ENCODE measurements around the gene ACOT7.

ACOT7 gene

DNA sequence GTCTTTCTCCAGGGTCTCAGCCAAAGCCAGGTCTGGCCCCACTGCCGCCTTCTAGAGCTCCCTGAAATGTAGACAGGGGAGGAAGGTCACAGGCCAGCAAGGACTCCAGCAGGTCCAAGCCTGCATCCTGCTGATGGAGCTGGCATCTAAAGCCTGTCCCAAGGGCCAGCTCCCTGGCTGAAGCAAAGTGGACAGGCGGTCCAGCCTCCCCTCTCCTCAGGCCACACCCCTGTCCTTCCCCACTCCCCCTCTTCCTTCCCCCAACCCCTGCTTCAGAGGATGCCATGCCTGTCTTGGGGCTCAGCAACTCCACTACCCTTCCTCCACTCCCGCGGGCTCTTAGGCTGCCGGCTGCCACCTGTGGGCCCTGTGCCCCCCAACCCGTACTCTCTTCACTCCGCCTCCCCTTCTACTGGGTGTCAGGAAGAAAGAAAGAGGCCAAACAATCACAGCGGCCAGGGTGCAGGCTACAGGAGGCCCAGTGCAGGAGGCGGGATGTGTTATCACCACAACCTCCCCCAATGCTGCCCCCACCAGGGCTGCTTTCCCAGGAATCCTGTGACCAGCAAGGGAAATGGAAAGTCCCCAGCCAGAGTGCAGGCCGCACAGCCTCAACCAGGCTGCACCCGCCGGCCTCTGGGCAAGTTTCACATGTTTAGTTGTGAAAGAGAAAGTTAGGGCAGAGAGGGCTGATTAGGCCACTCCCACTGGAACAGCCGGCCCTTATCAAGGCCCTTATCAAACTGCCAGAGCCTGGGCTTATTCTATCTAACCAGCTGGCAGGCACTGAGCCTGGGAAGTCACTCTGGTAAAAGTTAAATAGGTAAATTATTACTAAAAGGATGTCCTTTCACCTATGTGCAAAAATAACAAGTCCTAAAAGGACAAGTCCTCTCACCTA lies 34.1 kb downstream of the ACOT7 start:
- peak; percentile 91 for DNase-seq

DNA sequence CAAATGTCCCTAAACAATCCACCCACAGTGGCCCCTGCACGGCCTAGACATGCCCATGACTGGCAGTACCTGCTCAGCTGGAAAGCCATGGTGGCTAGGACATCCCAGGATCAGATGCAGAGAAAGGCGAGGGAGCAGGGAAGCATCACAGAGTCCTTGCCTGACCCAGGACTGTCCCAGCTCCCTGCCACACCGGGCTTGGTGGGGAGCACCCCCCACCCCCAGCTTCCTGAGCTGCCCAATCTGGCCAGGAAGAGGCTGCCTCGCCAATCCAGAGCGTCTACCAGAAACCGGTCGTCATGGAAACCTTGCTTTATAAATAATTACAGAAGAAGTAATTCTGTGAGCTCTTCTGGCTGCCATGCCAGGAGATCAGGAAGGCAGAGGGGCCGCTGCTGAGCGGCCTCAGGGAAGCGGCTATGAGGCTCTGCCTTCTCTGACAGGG lies 34.8 kb downstream of the ACOT7 start:
- DNase-seq, result peak; percentile 60

DNA sequence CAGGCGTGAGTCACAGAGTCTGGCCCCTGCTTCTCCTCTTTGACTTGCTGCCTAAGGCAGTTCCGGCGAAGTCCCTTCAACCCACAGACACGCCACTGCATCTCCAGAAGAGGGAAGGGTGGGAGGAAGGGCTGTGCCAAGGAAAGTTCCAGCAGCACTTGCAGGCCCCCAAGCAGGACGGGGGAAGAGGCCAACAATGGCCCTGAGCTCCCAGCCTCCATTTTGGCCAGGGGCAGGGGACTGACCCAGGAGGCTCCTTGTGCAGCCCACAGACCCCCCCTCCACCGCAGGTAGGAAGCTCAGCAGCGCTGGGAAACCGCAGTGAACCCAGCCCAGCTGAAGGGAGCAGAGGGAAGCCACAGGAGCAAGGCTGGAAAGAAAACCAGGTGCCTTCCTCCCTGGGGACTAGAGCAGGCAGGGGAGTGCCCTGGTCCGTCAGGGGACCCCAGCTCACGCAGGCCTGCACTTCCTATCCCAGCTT lies 35.4 kb downstream of the ACOT7 start:
- DNase-seq, result peak; percentile 59

DNA sequence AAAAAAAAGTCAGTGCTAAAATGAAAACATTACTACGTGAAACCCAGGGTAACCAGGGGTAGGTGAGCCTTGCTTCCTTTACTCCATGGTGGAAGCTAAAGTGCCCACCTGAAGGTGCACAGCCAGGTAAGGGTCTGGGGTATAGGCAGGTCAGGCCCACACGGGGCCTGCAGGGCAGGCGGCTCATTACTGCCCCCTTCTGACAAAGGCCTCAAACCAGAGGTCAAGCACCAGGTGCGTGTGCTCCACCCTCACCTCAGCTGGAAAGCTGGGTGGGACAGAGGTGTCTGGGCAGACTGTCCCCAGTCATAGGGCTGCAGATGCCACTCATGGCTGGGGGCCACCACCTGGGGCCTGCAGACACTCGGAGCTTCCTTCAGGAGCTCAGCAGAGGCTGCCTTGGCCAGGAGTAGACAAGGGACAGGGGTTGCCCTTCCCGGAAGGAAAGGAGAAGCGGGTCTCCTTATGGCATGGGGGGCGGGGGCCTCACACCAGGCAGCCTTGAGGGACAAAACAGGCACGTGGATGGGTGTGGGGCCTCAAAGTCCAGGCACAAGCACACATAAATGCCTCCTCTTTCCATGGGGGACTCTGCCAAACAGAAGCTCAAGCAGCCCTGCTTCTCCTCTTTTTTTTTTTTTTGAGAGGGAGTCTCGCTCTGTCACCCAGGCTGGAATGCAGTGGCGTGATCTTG lies 36.2 kb downstream of the ACOT7 start:
- no peak for DNase-seq

DNA sequence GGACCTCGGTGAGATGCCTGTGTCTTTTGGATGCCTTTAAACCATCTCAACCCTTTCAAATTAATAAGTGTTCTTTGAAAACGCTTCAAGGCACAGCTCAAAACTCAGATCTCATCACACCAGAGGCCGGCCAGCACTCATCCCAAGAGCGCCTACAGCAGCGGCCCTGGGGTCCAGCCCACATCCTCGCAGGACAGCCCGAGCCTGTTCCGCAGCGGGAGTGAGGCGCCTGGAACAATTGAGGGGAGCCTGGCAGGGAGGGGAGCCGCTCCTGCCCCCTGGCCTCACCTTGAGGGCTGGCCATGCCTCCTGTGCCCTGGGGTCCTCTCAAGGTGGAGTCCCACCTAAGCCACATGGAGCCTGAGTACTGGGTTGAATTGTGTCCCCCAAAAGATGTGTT lies 37.9 kb downstream of the ACOT7 start:
- no peak for DNase-seq

DNA sequence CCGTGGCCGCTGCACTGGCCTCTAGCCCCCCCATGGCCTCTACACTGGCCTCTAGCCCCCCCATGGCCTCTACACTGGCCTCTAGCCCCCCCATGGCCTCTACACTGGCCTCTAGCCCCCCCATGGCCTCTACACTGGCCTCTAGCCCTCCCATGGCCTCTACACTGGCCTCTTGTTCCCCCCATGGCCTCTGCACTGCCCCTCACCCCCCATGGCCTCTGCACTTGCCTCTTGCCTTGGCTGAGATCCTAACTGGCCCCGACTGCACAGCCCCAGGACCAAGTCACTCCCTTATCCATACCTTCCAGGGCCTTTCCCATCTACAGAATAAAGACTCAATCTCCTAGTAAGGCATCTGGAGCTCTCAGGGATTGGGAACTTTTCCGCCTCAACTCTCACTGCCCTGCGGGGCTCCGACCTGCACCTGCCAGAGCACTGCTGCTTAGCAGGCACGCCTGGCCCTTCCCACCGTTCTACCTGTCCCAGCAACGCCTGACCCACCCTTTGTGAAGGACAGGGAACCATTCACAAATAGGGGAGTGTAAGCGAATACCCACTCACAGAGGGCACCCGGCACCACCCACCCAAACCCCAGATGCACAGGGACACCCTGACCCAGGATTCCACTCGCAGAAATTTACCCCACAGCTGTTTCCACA lies 38.8 kb downstream of the ACOT7 start:
- no peak for DNase-seq

DNA sequence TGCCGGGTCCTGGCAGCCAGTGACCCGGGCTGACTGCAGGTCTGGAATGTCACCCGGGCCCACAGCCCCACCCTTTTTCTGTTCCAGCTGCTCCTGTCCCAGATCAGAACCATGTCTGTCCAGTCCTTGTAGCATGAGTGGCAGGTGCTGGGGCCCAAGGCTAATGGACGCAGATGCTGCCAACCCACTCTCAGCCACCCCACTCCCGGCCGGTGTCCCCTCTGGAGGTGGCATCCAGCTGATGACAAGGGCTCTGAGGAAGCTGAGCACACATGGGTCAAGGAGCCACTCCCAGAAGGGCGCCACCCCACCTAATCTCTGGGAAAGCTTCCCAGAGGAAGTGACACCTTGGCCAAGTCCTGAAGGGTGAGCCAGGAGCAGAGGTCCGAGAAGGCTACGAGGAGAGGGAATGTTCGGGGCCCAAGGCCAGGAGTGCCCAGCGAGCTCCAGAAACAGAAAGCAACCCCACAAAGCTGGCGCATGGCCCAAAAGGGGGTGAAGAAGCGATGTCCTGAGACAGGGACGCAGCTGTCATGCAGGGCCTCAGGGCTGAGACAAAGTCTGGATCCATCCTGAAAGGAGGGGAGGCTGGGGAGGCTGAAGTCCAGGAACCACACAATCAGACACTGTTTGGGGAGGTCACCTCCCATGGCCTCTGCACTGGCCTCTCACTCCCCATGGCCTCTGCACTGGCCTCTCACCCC lies 39.5 kb downstream of the ACOT7 start:
- no peak for DNase-seq

DNA sequence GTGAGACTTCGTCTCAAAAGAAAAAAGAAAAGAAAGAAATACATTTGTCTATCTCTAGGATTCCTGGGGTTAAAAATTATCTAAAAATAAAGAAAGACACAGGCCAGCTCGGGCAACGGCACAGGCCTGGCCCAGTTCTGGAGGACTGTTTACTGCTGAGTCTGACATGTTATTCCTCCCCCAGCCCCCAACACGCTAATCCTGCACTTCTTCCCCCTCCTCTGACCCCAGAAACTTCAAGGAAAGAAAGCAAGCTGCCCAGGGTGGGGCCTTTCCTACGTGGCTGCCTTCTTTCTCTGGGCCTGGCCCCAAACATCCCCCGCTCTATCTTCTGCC lies 40.0 kb downstream of the ACOT7 start:
- no peak for DNase-seq

DNA sequence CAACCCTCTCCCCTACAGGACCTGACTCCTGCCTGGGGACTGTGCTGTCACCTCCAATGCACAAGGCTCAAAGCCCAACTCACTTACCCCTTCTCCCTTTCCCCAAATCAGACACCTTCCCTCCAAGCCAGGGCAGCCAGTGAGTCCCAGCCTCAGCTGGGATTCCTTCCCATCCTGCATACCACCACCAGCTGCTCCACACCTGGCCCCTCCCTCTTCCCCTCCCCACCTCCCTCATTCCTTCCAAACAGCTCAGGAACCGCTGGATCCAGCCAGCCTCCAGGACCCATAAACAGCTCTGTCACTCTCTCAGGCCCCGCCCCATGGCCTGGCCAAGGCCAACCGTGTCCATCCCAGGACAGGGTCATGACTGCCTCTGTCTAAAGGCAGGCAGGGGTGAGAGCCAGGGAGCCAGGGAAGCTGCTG lies 41.4 kb downstream of the ACOT7 start:
- DNase-seq, result no peak

DNA sequence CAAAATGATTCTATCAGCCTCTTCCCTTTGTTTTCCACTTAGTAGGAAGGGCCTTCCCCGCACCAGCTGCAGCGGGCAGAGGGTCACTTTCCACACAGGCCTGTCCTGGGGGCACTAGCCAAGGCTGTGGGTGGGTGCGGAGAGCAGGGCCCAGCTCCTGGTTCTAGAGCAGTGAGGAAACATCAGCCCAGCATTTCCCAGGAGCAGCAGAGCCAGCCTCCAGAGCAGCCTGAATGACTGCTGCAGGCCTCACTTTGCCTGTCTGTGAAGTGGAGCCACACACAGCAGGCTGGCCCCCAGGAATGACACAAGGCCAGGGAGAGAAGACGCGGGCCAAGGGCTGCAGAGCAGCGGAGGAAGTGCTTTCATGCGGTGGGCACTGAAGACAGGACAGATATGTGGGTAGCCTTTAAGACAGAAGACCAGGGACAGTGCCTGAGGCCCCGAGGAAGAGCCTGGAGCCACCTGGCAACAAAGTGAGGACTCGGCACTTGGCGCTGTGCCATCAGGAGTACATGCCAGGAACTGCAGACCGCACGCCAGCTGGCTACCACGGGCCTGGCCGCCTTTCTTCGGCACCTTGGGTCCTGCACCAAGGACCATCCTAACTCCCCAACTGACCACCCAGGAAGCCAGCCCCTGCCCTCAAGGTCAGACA lies 42.0 kb downstream of the ACOT7 start:
- DNase-seq, result no peak

DNA sequence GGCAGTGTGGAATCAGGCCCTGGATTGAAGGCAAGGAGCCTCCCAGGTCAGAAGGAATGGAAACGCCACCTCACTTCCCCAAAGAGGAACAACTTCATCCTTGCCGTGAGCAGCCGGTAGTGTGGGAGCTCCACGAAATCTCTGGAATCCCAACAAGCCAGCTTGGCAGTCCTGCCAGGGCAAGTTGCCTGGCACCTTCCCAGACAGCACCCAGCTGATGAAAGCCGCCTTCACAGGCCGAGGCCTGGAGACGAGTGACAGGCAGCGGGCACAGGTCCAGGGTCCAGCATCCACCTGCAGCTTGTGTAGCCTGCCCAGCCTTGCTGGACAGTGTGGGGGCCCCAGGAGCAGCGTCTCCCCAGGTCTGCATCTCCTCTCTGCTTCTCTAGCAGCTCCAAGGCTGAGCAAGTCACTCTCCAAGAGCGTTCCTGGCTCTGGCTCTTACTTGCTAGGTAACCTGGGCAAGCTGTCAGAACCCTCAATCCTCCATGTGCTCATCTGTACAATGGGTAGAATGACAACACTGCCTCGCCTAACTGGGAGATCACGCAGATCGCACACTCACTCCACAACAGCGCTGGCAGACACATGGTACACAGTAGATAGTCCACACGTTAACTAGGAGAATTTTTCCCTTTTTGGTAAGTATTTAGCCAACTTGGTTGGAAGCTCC lies 43.0 kb downstream of the ACOT7 start:
- peak; percentile 67 for DNase-seq

DNA sequence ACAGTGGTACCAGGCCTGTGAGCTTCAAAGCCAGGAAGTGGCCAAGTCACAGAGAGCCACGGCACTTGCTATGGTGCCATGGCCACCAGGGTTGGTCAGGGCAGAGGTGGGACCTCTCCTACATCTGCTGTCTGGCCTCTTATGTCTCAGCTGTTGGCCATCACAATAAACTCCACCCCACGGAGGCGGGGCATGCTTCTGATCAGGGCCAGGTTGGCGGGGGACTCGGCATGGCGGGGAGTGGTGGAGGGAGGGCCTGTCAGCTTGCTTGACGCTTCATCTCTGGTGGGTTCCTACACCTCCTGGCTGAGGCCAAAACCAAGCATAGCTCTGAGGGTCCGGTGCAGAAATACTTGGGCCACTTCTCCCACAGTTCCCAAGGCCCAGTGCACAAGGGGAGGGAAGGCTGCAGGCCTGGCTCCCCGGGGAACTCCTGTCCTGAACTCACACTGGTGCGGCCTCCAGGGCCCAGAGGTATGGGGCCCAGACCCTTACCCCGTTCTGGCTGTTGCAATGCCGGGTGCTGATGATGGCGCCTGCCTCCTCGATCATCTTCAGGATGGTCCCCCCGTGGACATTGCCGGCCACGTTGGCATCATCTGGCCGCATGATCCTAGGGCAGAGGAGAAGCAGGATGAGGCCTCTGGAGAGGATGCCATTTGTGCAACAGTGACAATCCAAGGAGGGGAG lies 44.2 kb downstream of the ACOT7 start:
- no peak for DNase-seq

DNA sequence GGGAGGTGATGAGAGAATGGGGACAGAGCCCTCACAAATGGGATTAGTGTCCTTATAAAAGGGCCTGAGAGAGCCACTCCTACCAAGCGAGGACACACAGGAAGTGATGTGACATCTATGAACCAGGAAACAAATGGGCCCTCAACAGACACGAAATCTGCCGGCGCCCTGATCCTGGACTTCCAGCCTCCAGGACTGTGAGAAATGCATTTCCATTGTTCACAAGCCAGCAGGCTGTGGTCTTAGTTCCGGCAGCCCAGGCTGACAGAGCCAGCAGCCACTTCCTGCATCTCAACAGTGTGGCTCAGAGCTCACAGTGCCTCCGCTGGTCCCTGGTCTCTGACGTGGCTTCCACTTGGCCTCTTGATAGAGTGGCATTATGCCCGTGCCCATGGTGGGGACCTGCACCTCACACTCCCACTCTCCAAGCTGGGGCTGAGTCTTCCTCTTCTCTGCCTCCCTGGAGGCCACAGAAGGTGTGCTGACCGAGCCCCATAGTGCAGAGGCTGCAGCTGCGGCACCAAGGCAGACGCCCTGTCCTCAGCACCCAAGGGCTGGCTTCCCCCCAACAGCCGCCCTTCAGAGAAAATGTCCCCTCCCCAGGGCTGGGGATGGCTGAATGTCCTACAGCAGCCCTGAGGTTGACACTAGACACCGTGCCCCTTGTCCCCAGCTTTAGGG lies 44.9 kb downstream of the ACOT7 start:
- no peak for DNase-seq

DNA sequence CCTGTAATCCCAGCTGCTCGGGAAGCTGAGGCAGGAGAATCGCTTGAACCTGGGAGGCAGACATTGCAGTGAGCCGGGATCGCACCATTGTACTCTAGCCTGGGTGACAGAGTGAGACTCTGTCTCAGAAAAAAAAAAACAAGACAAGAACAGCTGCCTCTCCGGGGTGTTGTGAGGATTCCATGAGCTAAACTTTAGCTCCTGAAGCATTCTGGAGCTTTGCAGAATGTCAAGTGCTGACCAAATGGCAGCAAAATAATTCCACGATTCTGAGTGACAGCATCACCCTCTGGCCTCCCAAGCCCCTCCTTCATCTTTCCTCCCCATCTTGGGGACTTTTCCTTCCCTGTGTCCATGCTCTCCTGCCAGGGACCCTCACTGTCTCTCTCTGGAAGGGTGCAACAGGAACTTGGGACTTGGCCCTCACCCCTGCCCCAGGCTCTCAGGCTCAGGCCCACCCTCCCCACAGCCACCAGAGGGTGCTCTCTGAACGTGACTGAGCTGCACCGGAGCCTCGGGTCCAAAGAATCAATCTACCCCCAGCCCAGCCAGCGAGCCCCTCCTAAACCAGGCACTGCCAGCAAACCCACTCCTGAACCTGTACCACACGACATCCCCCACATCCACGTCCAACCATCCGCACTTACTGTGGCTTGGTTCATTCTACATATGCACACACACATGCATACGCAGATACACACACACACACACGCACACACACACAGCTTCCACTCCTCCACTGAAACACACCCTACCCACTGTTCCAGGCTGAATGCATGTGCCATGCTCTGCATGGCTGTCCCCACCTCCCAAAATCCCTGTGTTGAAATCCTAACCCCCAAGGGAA lies 45.7 kb downstream of the ACOT7 start:
- DNase-seq, result no peak

DNA sequence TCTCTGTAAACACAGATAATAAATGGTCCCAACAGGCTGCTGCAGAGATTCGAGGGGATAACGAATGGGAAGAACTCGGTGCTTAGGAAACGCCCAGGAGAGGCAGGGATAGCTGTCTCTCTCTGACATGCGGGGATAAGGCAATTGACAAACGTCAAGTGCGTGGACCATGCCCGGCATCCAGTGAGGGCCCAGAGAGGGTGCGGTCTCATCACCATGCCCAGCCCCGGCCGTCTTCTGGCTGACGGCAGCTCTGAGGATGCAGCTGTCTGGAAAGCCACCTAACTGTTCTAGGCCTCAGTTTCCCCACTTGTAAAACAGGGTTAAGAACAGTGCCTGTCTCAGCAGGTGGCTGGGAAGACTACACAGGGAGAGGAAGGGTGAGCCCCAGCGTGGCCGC lies 48.1 kb downstream of the ACOT7 start:
- DNase-seq, result no peak

DNA sequence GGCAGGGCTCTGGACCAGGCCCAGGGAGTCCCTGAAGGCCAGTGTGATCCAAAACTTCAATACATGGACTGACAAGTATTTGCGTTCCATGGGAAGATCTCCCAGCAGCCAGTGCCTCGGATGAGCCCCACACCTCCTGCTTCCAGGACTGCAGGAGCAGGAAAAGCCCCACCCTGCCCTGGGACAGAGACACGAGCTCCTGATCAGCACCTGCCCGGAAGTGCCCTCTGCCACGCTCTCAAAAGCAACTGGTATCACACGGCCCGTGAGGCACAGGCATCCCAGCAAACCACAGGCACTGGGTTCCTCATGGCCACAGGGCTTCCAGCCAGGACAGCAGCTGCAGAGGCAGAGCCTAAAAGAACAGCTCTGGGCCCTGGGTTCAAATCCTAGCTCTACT lies 48.6 kb downstream of the ACOT7 start:
- no peak for DNase-seq

DNA sequence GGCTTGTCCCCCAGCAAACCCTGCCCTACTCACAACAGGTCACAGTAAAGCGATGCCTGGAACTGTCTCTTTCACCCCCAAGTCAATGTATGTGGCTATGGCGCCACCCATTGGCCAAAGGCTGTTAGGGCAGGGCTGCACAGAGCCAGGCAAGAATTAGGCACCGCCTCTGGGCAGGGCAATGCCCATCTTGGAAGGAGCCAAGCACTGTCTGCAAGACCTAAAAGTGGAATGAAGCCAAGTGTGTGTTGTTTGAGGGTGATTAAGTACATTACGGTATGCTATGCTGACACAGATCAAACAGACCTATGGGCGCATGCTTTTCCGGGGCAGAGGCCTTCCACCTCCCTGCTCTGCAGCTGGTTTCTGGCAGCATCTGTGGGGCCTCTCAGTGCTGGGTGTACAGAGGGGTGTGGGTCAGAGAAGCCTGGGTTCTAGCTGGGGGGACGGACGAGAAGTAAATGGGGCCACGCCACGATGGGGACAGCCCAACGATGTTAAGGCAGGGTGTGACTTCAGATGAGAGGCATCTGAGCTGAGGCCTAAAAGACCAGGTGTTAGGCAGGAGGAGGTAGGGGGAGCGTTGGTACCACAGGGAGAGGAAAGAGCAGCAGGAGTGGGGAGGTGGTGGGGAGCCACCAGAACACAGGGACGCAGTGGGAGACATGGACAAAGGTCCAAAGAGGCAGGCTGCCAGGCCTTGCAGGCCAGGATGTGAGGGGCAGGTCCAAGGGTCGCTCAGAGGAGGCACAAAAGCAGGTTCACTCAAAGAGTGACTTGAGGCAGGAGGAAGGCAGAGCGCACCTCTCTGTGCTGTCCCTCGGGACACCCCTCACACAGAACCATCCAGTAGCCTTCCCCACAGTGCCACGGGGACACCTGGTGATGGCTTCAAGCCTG lies 49.8 kb downstream of the ACOT7 start:
- peak; percentile 88 for DNase-seq

DNA sequence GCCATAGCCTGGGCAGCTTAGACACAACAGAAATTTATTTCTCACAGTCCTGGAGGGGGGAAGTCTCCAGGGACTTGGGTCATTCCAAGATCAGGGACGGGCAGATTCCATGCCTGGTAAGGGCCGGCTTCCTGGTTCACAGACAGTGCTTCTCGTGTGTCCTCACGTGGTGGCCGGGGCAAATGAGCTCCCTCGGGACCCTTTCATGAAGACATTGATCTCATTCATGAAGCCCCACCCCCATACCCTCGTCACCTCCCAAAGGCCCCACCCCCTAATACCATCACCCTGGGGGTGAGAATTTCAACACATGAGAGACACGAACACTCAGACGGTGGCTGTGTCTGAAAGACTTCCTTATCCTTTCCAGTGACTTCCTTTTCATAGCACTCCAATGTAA lies 51.5 kb downstream of the ACOT7 start:
- no peak for DNase-seq

DNA sequence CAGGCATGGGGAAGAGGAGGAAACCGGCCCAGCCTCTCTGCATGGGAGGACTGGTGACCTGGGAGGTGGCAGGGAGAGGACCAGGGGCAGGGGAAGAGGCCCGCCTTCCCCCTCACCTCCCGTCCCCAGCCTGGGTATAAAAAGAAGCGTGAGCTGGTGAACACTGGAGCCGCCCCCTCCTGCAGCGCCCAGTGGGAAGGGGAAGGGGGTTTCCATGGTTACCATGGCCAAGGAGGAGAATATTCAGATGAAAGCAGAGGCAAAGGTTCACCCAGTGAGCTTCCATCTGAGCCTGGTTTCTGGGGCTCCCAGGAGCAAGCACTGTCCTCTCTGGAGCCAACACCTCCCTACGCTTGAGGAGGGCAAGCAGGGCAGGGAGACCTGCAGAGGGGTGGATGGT lies 54.9 kb downstream of the ACOT7 start:
- DNase-seq, result no peak
